Tibial nerve (tissue), 4 donors: Measurements from ENCODE around the gene FKBP9. TPM values are rescaled to one million over a fixed set of nuclear protein-coding genes. Genes with fewer than 3 reads are reported as not detected.
A peak's percentile ranks its signal among the peaks of the same experiment; 100 is the strongest.

Source experiments
- DNase-seq, 2 donors: peaks; one replicate each; pipeline ENCODE4 v3.0.0-alpha.2; 2019; ENCODE audit warnings: low spot score in 2 of 2
- H3K27ac ChIP-seq, 4 donors: fragments of 200-600 bp; sonication (generic) in 3 of 4; one replicate each; pipeline ENCODE4 v1.5.1; 2017 to 2019; ENCODE audit warnings: mild to moderate bottlenecking in 1 of 4
- H3K27me3 ChIP-seq, 2 donors: fragments of 200-600 bp; sonication (generic) in 1 of 2; one replicate each; pipeline versions ENCODE4 v1.5.1 to v1.6.0; 2017 to 2019
- H3K36me3 ChIP-seq, 3 donors: fragments of 200-600 bp; sonication (generic); one replicate each; pipeline ENCODE4 v1.5.1; 2018 to 2019
- H3K4me1 ChIP-seq, 4 donors: fragments of 200-600 bp; sonication (generic) in 3 of 4; one replicate each; pipeline ENCODE4 v1.5.1; 2017 to 2019
- H3K4me3 ChIP-seq, 4 donors: fragments of 200-600 bp; sonication (generic) in 3 of 4; one replicate each; pipeline ENCODE4 v1.5.1; 2017 to 2019; ENCODE audit warnings: mild to moderate bottlenecking in 1 of 4, moderate library complexity in 1 of 4
- H3K9me3 ChIP-seq, 4 donors: fragments of 200-600 bp; sonication (generic) in 3 of 4; one replicate each; pipeline ENCODE4 v1.5.1; 2017 to 2019
- EP300 ChIP-seq, 2 donors: sonication (generic); formaldehyde crosslinking; IDR thresholded peaks; one replicate each; pipeline ENCODE4 v1.6.1; 2017; ENCODE audit warnings: antibody characterized with exemption in 2 of 2, mild to moderate bottlenecking in 1 of 2
- POLR2A ChIP-seq, 2 donors: fragments of 450-650 bp; IDR thresholded peaks; one replicate each; pipeline ENCODE4 v1.6.1; 2017; ENCODE audit warnings: antibody characterized with exemption in 2 of 2, mild to moderate bottlenecking in 2 of 2, moderate library complexity in 2 of 2
- WGBS, 2 donors: methylation state at CpG; one replicate each; pipeline ENCODE4 v1.1.5; 2018; 5-methylcytosine and 5-hydroxymethylcytosine counted together
- total RNA-seq, 4 donors: library from RNA; depleted of rRNA; stranded (reverse); fragments of >200 nt; gene quantifications; one replicate each; pipeline ENCODE4 v1.1.0, GENCODE V29; 2016
- TF ChIP-seq, protein P1 (sequence below), 5 experiments: fragments of 200-600 bp in 3 of 5; fragments of 450-650 bp in 2 of 5; sonication (generic) in 3 of 5; IDR thresholded peaks; one replicate each; pipeline ENCODE4 v1.5.1; 2016 to 2019; ENCODE audit warnings: antibody characterized with exemption in 5 of 5, mild to moderate bottlenecking in 3 of 5, moderate library complexity in 2 of 5

The FKBP9 gene
- total RNA-seq, 4 donors from 2014 or later, result 262 to 522 (median 320) TPM

DNA sequence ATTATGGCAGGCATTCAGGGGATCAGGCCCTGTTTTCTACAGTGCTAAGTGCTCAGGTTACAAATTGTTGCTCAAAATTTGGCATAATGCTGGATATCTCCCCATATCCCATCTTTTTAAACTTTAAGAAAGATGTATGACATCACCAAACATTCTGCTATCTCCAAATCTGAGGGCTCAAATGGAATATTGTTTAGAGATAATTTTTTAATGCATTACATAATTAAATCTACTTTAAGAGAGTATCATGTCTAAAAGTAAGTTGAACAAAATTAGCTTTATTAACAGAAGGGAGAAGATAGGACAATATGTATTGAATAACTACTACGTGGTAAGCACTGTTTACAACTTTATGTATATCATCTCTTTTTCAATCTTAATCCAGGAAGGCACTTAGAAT lies 91.5 kb downstream of the FKBP9 start:
- Histone ChIP-seq H3K4me3 (no peak overlapping the region), H3K27me3 (no peaks in the 10 kb centered on the region), H3K36me3 (no peaks in the 10 kb centered on the region), H3K27ac (no peak overlapping the region), H3K4me1 (peaks cover 0 to 48% (median 8%) of the 10 kb centered on the region in 4 donors), H3K9me3 (no peaks in the 10 kb centered on the region)
- WGBS, 2 donors, result 91 to 97% methylated on average over 1 of the region's 1 CpG
- TF ChIP-seq EP300 (IDR thresholded peaks at IDR 0.05), result no peak
- TF ChIP-seq, protein P1, sequence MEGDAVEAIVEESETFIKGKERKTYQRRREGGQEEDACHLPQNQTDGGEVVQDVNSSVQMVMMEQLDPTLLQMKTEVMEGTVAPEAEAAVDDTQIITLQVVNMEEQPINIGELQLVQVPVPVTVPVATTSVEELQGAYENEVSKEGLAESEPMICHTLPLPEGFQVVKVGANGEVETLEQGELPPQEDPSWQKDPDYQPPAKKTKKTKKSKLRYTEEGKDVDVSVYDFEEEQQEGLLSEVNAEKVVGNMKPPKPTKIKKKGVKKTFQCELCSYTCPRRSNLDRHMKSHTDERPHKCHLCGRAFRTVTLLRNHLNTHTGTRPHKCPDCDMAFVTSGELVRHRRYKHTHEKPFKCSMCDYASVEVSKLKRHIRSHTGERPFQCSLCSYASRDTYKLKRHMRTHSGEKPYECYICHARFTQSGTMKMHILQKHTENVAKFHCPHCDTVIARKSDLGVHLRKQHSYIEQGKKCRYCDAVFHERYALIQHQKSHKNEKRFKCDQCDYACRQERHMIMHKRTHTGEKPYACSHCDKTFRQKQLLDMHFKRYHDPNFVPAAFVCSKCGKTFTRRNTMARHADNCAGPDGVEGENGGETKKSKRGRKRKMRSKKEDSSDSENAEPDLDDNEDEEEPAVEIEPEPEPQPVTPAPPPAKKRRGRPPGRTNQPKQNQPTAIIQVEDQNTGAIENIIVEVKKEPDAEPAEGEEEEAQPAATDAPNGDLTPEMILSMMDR (IDR thresholded peaks at IDR 0.05), result no peak
- no peak for TF ChIP-seq POLR2A (IDR thresholded peaks at IDR 0.05)
- DNase-seq, result no peak

DNA sequence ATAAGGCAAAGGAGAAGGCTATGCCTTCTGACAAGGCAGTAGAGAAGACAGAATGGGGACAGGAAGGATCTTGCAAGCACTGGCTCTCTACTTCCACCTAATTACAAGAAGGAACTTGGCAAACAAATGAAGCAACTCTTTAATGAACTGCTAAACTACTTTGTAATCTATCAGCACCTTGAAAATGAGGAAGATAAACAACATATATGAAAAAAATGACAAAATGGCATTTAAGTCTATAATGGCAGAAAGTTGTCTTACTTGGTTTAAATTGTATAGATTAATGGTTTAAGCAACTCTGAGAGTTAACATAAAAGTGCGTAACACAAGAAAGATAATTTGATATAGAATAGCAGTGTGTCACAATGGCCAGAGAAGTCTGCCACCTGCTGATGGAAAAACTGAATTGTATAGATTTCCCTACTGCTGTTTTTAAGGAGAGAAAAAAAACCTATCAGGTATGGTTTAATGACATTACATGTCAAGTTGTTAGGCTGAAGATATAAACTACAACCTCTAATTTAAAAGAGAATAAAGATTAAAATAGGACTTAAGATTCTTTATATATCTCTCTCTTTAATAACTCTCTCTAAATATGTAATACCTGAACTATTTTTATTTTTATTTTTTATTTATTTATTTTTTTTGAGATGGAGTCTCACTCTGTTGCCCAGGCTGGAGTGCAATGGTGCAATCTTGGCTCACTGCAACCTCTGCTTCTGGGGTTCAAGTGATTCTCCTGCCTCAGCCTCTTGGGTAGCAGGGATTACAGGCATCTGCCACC lies 93.5 kb downstream of the FKBP9 start:
- 4 to 19% methylated on average over 1 of the region's 1 CpG for WGBS, 2 donors
- no peak for TF ChIP-seq EP300 (IDR thresholded peaks at IDR 0.05)
- no peak for TF ChIP-seq POLR2A (IDR thresholded peaks at IDR 0.05)
- TF ChIP-seq, protein P1 (IDR thresholded peaks at IDR 0.05), result peak; percentile 45 to 69 (median 51)

DNA sequence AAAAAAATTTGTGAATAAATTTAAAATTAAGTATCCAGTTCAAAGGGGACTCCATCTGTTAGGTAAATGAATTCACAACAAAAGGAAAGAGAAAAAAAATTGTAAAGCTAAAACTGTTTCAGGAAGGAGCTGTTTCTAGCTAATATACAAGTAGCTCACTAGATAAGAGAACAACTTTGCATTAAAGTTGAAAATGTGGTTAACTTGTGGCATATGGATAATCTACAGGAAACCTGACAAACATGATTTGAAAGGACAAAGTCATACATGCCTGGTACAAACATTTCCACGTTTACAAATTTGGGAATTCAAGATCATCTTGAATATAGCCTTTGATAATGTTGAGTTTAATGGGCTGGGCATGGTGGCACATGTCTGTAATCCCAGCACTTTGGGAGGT lies 96.5 kb downstream of the FKBP9 start:
- no peak overlapping the region for H3K4me3 ChIP-seq
- no peaks in the 10 kb centered on the region for H3K36me3 ChIP-seq
- no peak for DNase-seq
- no peaks in the 10 kb centered on the region for H3K9me3 ChIP-seq
- peaks cover 0 to 35% (median 4%) of the 10 kb centered on the region in 4 donors for H3K4me1 ChIP-seq
- H3K27ac ChIP-seq, result no peak overlapping the region
- 50 to 76% methylated on average over 1 of the region's 1 CpG for WGBS, 2 donors
- no peaks in the 10 kb centered on the region for H3K27me3 ChIP-seq
- TF ChIP-seq, protein P1 (IDR thresholded peaks at IDR 0.05), result no peak
- TF ChIP-seq POLR2A (IDR thresholded peaks at IDR 0.05) (no peak), EP300 (IDR thresholded peaks at IDR 0.05) (no peak)

More for the DNA sequence above, 93.5 kb downstream of the FKBP9 start:
- peaks cover 0 to 44% (median 6%) of the 10 kb centered on the region in 4 donors for H3K4me1 ChIP-seq
- peak in 1 of 2 donors; percentile 58 for DNase-seq
- H3K4me3 ChIP-seq, result no peak overlapping the region
- no peaks in the 10 kb centered on the region for H3K36me3 ChIP-seq
- no peaks in the 10 kb centered on the region for H3K27me3 ChIP-seq
- peak overlapping the region in 3 of 4 donors; percentile 4 to 23 (median 16) for H3K27ac ChIP-seq
- H3K9me3 ChIP-seq, result no peaks in the 10 kb centered on the region

DNA sequence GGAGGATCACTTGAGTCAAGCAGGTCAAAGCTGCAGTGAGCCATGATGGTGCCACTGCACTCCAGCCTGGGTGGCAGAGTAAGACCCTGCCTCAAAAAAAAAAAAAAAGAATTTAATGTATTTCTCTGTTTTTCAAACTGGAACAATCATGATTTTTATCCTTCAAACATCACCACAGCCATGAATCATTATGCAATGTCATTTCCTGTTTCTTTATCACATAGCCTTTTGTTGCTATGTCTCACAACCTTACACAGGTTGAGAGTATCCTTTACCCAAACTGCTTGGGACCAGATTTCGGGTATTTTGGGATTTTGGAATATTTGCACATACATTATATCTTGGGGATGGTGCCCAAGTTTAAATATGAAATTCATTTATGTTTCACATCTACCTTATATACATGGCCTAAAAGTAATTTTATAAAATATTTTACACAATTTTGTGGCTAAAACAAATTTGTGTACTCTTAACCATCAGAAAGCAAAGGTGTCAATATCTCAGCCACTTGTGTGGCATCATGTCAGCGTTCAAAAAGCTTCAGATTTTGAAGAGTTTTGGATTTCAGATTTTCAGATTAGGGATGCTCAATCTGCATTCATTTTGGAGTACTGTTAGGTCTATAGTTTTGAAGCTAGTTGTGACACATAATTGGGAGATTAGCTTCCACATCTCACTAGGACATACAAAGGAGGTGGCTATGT lies 97.2 kb downstream of the FKBP9 start:
- H3K36me3 ChIP-seq, result no peaks in the 10 kb centered on the region
- TF ChIP-seq, protein P1 (IDR thresholded peaks at IDR 0.05), result no peak
- TF ChIP-seq POLR2A (IDR thresholded peaks at IDR 0.05) (no peak), EP300 (IDR thresholded peaks at IDR 0.05) (no peak)
- H3K27me3 ChIP-seq, result no peaks in the 10 kb centered on the region
- H3K9me3 ChIP-seq, result no peaks in the 10 kb centered on the region
- H3K4me1 ChIP-seq, result peaks cover 0 to 39% (median 4%) of the 10 kb centered on the region in 4 donors
- no peak overlapping the region for H3K4me3 ChIP-seq
- no peak overlapping the region for H3K27ac ChIP-seq
- 89 to 91% methylated on average over 2 of the region's 2 CpGs for WGBS, 2 donors
- DNase-seq, result no peak

DNA sequence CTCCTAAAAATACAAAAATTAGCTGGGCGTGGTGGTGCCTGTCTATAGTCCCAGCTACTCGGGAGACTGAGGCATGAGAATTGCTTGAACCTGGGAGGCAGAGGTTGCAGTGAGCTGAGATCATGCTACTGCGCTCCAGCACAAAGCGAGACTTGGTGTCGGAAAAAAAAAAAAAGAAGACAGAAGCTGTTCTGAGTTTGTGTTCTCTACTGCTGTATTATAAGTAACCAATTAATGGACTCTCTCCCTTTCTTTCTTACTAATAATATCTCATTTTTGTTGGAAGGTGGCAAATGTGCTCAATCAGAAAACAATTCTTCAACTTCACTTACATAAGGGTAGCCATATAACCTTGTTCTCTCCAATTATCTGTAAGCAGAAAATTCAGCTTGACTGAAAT lies 97.9 kb downstream of the FKBP9 start:
- no peaks in the 10 kb centered on the region for H3K36me3 ChIP-seq
- peaks cover 0 to 36% (median 3%) of the 10 kb centered on the region in 4 donors for H3K4me1 ChIP-seq
- no peak overlapping the region for H3K27ac ChIP-seq
- H3K27me3 ChIP-seq, result no peaks in the 10 kb centered on the region
- H3K4me3 ChIP-seq, result no peak overlapping the region
- WGBS, 2 donors, result 95 to 97% methylated on average over 5 of the region's 5 CpGs
- DNase-seq, result no peak
- no peak for TF ChIP-seq POLR2A (IDR thresholded peaks at IDR 0.05)
- TF ChIP-seq, protein P1 (IDR thresholded peaks at IDR 0.05), result no peak
- TF ChIP-seq EP300 (IDR thresholded peaks at IDR 0.05), result no peak
- H3K9me3 ChIP-seq, result no peaks in the 10 kb centered on the region
